GM21381 (cell line): ENCODE data around the gene PLCB4.

Experiments used
- ATAC-seq: cut with Tn5 transposase; IDR thresholded peaks from one replicate; pipeline ENCODE4 v1.9.1; 2021; ENCODE audit warnings: mild to moderate bottlenecking, moderate library complexity; ENCODE audit not compliant: unreplicated experiment

Gene PLCB4

GRCh38 chr20:9212735-9213134 is 143.8 kb downstream of the PLCB4 start:
- ATAC-seq, result no peak

DNA sequence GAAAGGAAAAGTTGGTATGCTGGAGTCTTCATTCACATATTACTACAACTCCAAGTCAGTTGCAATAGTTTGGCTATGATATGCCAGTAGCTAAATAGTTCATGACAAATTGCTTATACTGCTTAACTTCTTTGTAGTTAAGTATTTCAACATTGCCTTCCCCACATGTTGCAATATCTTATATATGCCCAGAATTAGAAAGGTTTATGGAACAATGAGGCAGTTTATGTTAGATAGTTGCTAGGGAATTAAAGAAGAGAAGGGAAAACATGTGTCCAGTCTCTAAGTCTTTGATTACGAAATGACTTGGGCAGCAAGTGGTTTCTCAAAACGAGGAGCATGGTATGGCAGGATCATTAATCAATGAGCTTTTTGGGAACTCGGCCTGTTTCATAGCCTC is 145.8 kb downstream of the PLCB4 start:
- no peak for ATAC-seq

DNA sequence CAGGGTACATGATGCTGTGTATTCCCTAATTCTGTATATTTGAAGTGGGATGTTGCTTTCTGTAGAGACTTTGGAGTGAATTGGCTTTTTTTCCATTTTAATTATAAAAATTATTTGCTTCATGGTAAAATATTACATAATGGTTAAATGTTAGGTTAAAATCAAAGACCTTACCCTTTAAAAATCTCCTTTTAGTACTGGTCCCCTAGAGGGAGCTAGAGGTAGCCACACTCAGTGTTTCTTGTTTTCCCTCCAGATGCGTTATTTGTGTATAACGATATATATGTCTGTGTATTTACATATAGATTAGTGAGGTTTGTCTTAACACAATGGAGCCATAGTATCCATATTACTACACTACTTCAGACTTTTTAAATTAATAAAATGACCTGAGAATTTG is 146.7 kb downstream of the PLCB4 start:
- ATAC-seq, result no peak

DNA sequence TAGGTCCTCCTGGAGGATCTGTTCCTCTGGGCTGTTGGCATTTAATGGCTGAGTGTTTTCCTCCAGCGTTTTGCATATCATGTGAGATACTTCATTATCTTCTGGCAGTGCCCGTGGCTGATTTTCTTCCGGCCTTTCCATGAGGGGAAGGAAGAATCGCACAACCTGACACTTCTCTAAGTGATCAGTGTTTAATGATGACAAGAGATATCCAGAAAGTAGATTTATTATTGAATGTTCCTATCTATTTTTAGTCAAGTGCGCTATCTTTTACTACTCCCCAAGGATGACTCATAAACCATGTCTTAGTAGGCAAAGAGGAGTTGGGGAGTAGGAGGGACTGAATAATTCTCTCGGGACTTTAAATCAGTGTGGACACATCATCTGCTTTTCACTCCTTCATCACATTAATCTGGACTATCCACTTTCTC is 149.7 kb downstream of the PLCB4 start:
- no peak for ATAC-seq

DNA sequence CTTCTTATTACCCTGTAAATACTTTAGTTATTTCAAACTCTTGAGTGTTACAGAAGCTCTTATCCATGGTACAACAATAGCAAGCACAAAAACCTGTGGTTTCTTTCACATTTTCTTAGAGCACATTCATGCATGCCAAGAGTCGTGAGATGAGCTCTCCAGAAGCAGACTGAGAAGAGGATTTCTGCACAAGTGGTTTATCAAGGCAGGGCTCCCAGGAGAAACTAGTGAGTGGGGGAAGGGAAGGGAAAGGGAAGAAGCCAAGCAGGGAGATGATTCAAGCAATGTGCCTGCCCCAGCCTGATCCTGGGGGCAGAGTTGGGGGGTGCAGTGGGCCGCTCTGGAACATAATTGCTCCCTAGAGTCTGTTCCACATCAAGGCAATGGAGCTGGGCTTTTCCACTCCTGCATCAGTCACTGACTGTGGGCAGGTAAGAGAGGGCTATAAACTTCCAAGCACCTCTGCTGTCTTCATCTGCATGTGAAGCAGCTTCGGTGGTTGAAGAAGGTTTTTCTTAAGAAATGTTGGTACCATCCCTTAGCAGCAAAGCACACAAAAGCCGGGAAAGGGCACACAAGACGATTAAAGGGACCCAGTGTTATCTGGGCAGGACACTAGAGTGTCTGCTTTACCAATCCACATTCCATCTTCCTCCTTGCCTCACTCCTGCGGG is 152.1 kb downstream of the PLCB4 start:
- ATAC-seq, result no peak

- ATAC-seq, result no peak
Measured at GRCh38 chr20:9223296-9223695, 154.4 kb downstream of the PLCB4 start.

- ATAC-seq, result no peak
Measured at GRCh38 chr20:9225879-9226278, 157.0 kb downstream of the PLCB4 start.

DNA sequence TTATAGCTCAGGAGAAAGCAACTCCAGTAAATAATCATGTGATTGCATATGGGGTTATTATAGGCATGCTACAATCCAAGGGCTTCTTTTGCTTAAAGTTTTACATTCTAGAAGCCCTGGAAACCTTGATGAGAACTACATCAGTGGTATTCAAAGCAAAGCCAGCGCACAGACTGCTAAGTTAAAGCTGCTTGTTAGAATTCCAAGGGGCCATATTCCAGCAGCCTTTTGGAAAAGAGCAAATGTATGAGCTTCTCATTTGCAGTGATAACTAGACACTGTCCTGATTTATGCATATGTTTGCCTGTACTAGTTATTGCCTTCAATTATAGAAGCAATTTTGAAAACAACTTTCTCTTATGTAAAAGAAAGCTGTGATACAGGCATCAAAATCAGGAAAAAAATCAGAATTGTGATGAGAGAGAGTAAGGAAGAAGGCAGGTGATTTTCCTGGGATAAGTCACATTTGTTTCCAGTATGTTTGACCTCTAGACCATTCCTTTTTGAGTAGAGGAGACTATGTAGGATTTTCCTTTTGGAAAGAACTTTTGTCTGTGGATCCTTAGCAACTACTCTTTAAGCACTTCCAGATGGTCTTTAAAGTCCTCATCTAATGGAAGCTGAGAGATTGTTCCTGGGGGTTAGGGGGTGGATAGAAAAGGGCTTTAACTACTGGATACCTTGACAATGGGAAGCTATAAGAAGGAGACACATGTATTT is 159.2 kb downstream of the PLCB4 start:
- no peak for ATAC-seq

DNA sequence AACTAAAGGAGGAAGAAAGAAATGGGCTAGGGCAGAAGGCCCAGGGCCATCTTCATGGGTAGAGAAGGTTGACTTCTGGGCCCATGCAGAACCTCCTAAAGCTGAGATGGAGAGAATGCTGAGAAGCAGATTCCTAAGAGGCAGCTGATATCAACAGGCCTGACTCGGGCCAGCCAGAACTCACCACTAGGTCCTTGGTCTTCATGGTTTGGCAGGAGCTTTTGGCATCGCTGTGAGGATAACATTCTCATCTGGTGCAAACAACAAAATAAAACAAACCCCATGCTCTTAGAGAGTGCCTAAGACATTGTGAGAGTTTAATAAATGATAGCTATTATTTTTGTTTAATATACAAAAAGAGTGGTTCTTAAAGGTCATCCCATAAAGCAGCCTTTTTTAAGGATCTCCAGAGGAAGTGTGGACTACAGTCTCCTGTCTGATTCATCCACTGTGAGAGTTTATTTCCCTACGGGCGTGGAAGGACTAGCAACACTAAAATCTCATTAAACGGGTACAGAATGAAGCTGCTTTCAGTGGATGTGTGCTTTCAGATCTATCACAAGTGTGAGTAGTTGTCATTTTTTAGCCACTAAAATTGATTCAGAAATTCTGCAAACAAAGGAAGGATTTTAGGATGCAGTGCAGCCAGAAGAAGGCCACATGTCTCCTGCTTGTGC is 160.0 kb downstream of the PLCB4 start:
- ATAC-seq, result no peak

GRCh38 chr20:9230406-9230805 is 161.5 kb downstream of the PLCB4 start:
- no peak for ATAC-seq

GRCh38 chr20:9233804-9234203 is 164.9 kb downstream of the PLCB4 start:
- ATAC-seq, result no peak

DNA sequence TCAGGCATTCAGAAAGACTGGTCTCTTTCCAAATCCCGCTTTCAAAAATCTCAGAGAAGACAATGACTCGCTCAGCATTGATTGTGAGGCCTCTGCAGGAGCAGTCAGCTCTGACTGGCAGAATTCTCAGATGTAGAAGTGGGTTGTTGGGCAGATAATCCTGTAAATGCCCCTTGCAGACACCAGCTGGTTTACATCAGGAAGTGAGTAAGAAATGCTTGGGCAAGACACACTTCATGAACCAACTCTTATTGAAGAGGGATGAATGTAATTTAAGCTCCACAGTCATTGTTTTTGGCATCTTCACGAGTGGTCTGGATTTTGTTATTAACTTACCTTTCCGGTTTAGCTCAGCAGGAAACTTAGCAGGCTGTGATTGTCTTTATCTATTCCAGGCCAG is 166.6 kb downstream of the PLCB4 start:
- ATAC-seq, result no peak

DNA sequence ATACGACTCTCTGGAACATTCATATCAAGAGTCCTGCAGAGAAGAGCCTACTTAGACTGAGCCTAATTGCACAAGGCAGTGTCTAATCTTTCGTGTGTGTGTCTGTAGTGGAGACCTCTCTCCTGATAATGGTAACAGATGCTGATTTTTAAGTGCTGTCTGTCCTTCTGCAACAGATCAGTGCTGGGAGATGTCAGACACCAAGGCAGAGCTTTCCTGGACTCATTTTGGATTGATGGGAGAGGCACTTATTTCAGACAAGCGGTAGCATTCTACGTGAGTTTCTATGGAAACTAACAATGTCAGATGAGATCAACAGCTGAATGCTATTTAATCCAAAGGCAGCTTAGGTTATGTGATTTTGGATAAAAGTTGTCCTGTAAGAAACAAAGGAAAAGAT is 167.6 kb downstream of the PLCB4 start:
- ATAC-seq, result no peak

- no peak for ATAC-seq
Measured at GRCh38 chr20:9241232-9241692, 172.4 kb downstream of the PLCB4 start.

- ATAC-seq, result no peak
Measured at GRCh38 chr20:9241721-9242427, 173.0 kb downstream of the PLCB4 start.

DNA sequence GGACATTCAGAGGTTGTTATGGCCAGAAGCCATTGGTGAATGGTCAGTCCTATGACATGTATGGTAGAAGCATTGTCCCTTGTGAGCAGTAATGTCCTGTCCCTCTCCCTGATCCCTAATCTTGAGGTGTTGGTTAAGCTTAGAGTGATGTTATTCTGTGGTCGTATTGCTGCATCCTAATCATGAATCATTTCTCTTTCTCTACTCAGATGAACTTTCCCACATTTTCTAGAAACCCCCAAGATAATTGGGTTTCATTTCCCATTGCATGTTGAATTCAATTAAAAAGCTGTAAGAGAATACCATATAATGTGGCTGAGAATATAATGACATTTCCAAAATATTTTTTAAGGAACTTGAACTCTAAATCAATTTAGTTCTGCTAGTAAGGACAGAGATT is 175.1 kb downstream of the PLCB4 start:
- ATAC-seq, result no peak

DNA sequence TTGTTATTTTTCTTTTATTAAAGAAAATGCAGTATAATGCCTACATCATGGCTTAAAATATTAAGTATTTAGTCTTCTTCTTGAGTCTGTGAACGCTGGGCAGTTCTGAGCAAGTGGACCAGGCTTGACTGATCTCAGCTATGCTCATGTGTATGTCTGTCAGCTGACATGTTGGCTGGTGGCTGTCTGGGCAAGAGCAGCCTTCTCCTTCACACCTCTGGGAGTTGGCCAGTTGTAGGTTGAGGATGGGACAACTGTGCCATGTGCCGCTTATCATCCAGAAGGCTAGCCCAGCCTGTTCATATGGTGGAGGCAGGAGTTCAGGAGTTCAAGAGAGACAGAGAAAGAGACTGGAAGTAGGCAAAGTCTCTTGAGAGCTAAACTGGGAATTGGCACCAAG is 175.9 kb downstream of the PLCB4 start:
- ATAC-seq, result no peak

GRCh38 chr20:9246731-9247130 is 177.8 kb downstream of the PLCB4 start:
- ATAC-seq, result no peak

- no peak for ATAC-seq
Measured at GRCh38 chr20:9250511-9250910, 181.6 kb downstream of the PLCB4 start.

DNA sequence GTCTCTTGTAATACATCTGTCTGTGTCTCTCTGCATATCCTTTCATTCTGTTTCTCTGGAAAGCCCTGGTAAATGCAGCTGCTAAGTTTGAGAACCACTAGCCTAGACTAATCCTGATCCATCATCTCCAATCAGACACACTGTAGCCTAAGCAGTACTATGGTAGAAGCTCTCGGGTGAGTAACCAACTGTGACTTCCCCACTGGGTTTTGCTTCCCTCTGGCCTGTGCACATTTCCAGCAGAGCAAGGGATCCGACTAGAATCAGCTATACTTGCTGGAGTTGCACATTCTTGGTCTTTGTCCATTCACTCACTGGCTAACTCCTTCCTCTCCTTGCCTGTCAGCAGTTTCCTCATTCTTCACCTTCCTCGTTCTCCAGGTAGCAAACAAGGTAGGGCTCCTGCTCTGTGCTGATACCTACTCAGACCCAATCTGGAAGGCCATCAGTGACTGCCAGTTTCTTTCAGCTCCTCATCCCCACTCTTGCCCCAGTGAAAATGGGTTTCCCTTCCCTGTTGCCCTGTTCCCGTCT is 184.2 kb downstream of the PLCB4 start:
- ATAC-seq, result no peak

- ATAC-seq, result no peak
Measured at GRCh38 chr20:9255171-9255570, 186.3 kb downstream of the PLCB4 start.
